Measurements from ENCODE around the gene LILRA6.
"Not testable (repeated sequence)": the region's sequence is repeated elsewhere in the genome, so short reads cannot be mapped to it uniquely, and the experiment has no call there.

LILRA6 gene

DNA sequence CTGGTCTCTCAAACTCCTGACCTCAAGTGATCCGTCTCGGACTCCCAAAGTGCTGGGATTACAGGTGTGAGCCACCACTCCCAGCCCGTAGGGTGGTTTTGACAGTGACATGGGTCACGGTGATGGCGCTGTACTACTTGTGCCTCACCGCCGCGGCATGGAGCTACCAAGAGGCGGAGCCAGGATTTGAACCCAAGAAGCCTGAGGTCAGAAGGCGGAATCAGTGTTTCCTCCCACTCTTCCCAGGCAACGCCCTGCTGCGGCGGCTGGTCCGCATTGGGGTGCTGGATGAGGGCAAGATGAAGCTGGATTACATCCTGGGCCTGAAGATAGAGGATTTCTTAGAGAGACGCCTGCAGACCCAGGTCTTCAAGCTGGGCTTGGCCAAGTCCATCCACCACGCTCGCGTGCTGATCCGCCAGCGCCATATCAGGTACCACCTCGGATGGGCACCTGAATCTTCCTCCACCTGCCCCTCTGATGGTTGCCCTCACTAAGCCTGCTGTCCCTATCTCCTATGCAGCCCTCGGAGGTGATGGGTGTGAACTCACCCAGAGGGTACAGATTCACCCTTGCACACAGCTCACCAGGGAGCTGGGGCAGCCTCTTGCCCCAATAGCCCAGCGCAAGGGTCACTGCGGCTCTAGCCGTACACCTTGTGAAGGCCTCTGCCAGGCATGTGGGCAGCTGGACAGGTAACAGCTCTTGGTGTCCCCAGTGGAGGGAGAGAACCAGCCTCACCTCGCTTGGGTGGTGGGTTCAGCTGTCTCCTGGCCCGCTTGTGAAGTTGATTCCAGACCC lies 36.4 kb downstream of the LILRA6 start:
- DNase-seq = no peak

DNA sequence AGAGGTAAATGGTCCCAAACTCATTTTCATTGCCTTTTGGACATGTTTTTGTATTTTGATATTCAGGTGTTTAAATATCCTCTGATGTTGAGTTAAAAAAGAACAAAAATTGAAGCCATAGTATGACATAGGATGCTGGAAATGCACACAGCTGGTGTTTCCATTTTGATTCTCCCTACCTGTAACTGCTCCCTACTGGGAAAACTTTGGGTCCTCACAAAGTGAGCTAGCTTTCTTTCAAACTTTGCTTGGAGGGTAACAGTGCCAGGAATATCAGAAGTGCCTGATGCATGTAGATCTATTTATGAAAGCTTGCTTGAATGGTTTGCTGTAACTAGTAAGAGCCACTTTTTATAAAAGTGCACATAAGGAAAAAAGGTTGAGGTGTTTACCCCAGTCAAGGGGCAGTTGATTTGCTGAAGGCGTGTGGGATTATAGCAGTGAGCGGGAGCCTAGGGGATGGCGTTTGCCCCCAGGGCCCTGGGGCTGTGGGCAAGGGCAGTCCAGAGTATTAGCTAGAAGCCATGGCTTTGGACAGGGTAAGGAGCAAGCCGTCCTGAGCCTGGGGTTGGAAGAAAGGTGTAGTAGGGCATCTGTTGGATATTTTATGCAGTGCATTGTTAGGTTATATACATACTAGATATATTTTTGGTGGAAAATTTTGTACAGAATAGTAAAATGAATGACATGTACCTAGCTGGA lies 37.7 kb downstream of the LILRA6 start:
- DNase-seq = no peak

DNA sequence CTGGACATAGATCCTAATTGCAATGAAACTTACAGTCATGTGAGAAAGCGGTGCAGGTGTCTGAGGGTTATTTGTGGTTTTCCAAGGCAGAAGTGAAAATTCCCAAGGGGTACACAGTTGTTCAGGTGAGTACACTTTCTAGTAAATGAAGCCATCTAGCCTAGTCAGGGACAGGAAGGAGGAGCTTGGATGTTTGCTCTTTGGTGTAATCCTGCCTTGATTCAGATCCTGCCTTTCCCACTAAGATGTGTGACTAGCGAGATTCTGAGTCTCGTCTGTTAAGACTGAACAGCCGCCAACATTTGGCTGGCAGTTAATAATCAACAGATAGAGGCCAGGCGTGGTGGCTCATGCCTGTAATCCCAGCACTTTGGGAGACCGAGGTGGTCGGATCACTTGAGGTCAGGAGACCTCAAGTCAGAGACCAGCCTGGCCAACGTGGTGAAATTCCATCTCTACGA lies 39.4 kb downstream of the LILRA6 start:
- DNase-seq = no peak

DNA sequence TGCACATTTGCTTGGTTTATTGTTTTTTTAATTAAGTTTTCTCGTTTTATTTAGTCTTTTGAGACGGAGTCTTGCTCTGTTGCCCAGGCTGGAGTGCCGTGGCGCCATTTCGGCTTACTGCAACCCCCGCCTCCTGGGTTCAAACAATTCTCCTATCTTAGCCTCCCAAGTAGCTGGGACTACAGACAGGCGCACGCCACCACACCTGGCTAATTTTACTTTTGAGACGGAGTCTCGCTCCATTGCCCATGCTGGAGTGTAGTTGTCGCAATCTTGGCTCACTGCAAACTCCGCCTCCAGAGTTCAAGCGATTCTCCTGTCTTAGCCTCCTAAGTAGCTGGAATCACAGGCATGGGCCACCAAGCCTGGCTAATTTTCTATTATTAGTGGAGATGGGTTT lies 40.6 kb downstream of the LILRA6 start:
- DNase-seq = no peak

DNA sequence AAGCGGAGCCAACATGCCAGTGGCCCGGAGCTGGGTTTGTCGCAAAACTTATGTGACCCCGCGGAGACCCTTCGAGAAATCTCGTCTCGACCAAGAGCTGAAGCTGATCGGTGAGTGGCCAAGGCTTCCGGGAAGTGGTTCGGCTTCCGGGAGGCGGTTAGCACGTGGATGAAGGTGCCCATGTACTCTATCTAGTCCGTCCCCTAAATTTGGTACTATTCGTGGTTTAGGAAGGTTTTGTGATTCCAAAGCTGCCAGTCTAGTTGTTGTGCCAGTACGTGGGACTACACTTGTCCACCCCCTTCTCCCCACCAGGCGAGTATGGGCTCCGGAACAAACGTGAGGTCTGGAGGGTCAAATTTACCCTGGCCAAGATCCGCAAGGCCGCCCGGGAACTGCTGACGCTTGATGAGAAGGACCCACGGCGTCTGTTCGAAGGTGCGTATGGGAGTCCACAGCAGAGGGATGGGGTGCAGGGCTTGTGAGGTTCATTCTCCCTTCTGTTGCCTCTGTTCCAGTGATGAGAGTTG lies 41.4 kb downstream of the LILRA6 start:
- DNase-seq = no peak

DNA sequence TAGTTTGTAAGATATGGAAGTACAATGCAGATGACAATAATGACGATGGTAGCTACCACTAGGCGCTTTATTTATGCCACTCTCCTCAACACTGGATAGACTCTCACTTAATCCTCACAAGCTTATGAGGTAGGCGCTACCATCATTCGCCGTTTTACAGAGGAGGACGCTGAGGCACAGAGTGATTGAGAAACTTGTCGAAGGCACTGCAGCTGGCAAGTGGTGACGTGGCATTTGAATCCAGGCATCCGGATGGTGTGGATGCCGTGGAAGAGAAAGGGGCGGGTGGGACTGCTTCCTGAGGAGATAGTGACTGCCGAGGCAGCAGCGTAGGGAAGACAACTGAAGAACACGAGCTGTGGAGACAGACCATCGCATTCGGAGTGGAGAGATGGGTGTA lies 43.2 kb downstream of the LILRA6 start:
- no peak for DNase-seq

DNA sequence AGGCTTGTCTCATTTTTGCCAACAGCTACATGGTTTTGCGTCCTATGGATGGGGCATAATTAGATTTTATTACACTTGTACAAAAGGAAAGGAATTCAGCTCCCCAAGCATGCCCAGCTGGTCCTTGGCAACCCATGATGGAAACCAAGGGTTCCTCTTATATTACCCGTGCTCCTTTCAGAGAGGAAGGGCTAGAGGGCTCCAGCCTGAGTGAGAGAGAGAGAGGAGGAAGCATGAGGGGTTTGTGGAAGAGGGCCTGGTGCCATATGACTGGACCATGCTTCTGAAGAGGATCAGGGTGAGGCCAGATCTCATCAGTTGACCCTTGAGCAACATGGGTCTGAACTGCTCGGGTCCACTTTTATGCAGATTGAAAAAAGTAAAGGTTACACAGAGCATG lies 45.5 kb downstream of the LILRA6 start:
- no peak for DNase-seq

DNA sequence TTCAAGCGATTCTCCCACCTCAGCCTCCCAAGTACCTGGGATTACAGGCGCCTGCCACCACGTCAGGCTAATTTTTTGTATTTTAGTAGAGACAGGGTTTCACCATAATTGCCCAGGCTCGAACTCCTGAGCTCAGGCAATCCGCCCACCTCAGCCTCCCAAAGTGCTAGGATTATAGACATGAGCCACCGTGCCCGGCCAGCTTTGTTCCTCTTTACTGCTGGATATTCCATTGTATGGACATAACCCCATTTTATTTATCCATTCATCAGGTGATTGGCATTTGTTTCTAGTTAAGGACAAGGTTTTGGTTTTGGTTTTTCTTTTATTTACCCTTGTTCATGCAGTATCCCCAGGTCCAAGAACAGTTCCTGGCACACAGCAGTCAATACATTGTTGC lies 46.1 kb downstream of the LILRA6 start:
- no peak for DNase-seq

DNA sequence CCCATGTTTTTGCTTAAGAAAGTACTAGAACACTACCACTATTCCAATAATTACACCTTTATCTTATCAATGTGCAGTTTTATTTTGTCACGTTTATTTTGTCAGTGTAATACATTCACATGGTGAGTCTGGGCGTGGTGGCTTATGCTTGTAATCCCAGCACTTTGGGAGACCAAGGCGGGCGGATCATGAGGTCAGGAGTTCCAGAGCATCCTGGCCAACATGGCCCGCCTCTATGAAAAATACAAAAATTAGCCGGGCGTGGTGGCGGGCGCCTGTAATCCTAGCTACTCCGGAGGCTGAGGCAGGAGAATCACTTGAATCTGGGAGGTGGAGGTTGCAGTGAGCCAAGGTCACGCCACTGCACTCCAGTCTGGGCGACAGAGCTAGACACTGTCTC lies 48.1 kb downstream of the LILRA6 start:
- DNase-seq = not testable (repeated sequence)

DNA sequence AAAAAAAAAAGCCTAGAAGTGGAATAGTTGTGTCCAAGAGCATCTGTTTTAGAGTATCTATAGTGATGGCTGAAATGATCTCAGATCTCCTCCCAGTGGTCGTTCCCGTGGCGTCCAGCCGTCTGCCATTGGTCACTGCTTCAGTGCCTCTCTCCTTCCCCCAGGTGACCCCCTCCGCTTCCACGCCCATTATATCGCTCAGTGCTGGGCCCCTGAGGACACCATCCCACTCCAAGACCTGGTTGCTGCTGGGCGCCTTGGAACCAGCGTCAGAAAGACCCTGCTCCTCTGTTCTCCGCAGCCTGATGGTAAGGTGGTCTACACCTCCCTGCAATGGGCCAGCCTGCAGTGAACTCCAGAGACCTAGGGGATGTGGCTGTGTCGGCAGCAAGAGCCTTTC lies 49.6 kb downstream of the LILRA6 start:
- no peak for DNase-seq

DNA sequence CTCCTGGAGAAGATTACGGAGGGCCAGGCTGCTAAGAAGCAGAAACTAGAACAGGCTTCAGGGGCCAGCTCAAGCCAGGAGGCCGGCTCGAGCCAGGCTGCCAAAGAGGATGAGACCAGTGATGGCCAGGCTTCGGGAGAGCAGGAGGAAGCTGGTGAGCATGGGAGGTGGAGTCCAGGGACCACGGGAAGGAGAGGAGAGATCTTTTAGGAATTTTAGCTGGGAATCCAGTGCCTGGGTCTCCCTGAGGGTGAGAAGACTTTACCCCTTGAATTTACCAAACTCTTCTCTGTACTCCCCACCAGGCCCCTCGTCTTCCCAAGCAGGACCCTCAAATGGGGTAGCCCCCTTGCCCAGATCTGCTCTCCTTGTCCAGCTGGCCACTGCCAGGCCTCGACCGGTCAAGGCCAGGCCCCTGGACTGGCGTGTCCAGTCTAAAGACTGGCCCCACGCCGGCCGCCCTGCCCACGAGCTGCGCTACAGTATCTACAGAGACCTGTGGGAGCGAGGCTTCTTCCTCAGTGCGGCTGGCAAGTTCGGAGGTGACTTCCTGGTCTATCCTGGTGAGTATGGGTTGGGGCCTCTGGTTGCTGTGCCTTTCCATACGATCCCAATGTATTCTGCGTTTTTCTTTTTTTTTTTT lies 50.7 kb downstream of the LILRA6 start:
- DNase-seq = no peak

DNA sequence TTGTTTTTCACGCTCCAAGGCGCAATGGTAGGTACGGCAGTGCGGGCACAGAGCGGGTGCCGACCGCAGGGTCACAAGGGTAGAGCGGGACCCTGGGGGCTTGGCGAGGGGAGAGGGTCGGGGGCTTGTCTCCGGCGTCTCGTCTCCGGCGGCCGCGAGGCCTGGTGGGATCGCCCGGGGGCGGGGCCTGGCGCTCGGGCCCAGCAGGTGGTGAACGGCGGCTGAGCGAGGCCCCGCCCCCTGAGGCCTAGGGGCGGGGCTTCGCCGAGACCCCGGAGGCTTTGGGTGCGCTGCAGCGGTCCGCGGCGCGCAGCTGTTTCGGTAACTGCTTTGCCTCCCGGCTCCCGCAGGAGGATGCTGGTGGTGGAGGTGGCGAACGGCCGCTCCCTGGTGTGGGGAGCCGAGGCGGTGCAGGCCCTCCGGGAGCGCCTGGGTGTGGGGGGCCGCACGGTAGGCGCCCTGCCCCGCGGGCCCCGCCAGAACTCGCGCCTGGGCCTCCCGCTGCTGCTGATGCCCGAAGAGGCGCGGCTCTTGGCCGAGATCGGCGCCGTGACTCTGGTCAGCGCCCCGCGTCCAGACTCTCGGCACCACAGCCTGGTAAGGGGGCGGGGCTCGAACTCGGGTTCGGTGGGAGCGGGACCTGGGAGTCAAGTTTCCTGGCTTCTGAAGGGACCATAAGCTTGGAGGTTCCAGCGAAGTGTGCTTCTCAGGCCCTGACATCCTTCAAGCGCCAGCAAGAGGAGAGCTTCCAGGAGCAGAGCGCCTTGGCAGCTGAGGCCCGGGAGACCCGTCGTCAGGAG lies 51.4 kb downstream of the LILRA6 start, which contains the start of gene TSEN34:
TSEN34 (plus strand) TSS at position 298 of the 800 bp plus-strand sequence; CDS start at position 355, 57 bp downstream.
- no peak for DNase-seq

DNA sequence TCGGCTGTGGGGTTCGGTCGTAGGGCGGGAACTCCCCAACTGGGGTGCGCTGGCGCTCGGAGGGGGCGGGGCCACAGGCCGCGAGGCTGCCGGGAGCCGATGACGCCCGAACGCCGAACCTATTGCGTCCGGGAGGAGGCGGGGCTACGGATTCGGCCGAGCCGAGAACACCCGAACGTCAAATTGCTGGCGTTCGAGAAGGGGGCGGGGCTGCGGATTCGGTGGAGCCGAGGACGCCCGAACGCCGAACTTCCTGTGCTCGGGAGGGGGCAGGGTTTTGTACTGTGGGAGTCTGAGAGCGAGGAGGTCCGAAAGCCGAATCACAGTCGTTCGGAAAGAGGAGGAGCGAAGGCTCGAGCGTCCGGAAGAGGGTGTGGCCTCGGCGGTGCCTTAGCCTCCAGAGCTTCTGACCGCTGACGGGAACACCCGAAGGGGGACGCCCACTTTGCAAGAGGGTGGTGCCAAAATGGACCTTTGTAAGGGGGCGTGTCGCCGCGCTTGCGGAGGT lies 52.0 kb downstream of the LILRA6 start:
- peak; percentile 100 for DNase-seq

DNA sequence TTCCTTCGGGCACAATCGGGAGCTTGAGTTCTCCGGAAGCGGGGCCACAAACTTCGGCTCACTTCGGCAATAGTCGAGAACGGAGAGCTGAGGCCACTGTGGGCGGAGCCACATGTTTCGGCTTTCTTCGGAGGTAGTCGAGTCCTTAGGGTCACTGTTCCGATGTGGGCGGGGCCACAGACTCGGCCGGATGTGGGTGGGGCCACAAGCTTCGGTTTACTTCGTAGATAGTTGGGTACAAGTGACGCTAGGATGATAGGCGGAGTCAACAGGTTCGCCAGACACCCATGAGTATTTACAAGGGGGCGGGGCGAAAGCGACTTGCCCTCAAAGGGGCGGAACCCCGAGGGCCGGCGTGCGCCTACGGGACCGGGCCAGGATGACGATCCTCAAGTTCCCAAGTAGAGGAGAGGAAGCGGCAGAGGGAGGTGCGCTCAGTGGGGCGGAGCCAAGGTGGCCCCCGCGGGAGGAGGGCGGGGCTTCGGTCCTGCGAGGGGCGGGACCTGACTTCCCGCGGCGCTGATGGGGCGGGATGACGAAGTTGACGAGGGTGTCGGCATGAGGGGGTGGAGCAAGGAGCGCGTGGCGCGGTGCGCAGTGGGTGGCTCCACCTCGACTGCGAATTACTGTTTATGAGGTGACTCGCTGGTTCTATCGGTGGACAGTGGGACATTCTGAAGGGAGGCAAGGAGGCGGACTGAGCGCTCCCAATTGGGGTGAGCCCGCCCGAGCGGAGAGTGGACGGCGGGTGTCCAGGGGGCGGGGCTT lies 52.7 kb downstream of the LILRA6 start:
- peak; percentile 100 for DNase-seq

DNA sequence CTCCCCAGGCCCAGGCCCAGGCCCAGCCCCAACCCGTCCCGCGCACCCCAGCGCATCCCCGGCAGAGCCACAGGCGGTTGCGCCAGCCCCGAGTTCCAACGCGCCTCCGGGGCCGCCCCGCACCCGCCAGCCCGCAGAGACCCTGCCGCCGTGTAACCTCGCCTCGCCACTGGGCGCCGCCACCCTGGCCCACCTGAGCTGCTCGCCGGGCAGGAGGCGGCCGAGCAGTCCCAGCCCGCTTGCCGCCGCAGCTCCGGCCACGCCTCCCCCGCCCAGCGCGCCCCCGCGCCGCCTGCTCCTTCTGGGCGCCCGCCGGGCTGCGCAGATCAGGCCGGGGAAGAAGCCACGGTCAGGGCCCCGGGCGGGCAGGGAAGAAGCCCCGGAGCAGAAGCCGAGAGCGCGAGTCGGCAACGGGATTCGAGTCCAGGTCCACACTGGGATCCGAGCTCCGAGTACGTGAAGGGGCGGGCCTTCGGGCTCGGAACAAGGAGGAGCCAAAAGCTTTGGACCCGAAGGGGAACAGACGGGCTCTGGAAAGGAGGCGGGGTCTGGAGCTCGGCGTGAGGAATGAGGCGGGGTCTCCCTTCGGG lies 53.4 kb downstream of the LILRA6 start, which contains the start of gene MBOAT7:
MBOAT7 (minus strand) TSS at position 436 of the 590 bp plus-strand sequence. CDS start 1,072 bp downstream, outside the sequence.
- DNase-seq = peak; percentile 39 to 43

DNA sequence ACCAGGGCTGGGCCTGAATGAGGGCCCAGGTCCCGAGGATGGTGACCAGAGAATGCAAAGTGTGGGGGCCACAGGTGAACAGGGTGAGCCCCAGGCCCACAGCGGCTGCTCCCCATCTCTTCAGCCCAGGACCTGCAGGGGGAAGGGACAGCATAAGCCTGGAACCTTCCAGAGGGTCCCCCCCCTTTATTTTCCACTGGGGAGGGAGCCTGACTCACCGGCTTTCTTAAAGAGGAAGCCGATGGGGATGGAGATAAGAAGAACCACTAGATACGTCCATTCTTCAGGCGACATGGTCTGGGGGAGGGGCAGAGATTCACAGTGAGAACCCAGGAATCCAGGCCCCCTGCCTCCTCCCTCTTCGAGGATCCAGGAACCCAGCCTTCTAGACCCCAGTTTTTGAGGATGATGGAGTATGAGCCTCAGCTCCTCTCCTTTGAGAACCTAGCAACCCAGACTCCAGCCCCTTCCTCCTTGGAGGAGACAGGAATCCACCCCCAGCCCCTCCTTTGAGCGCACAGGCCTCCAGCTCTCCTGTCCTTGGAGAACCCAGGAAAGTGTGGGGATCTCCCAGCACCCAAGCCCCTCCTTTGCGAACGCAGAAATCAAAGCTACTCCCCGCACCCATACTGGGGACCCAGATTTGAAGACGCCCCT lies 54.2 kb downstream of the LILRA6 start:
- peak; percentile 62 to 69 for DNase-seq

DNA sequence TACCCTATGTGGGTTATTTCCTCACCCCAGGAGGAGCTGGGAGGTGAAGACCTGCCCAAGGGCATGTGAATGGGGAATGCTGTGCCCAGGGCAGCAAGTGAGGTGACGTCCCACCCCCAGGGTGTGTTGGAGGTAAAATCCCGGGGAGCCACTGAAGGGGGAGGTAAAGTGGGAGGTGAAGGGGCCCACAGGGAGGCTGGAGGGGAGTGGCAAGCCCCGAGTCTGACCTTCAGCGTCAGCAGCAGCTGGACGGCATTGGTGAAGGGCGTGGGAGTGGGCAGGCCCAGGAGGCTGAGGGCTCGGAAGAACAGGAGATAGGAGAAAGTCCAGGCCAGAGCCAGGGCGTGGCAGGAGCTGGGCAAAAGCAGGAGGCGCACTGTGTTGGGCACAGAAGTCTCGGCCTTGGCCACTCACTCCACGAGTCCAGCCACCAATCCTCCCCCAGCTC lies 55.6 kb downstream of the LILRA6 start:
- DNase-seq = no peak

All from activated CD4-positive, alpha-beta T cell treated with anti-CD3 and anti-CD28 coated beads, Interleukin-2, amount 50 U/mL, for 4 hours (primary cell).